Rectal smooth muscle tissue (tissue), 1 donor: Measurements from ENCODE around the gene IRGM.
"Not testable (repeated sequence)": the region's sequence is repeated elsewhere in the genome, so short reads cannot be mapped to it uniquely, and the experiment has no call there.

Source experiments
- H3K27ac ChIP-seq: one replicate; pipeline ENCODE4 v1.7.0; 2013; ENCODE audit warnings: low read depth, low read length, inconsistent platforms
- H3K27me3 ChIP-seq: one replicate; pipeline ENCODE4 v1.7.0; 2013; ENCODE audit warnings: low read length; ENCODE audit not compliant: control insufficient read depth, insufficient read depth
- H3K36me3 ChIP-seq: one replicate; pipeline ENCODE4 v1.7.0; 2013; ENCODE audit warnings: low read length; ENCODE audit not compliant: control insufficient read depth, insufficient read depth
- H3K4me1 ChIP-seq: one replicate; pipeline ENCODE4 v1.7.0; 2013; ENCODE audit warnings: low read length; ENCODE audit not compliant: control insufficient read depth, insufficient read depth
- H3K4me3 ChIP-seq: one replicate; pipeline ENCODE4 v1.7.0; 2013; ENCODE audit warnings: low read length
- H3K9ac ChIP-seq: one replicate; pipeline ENCODE4 v1.7.0; 2013; ENCODE audit warnings: low read length

Gene IRGM

DNA sequence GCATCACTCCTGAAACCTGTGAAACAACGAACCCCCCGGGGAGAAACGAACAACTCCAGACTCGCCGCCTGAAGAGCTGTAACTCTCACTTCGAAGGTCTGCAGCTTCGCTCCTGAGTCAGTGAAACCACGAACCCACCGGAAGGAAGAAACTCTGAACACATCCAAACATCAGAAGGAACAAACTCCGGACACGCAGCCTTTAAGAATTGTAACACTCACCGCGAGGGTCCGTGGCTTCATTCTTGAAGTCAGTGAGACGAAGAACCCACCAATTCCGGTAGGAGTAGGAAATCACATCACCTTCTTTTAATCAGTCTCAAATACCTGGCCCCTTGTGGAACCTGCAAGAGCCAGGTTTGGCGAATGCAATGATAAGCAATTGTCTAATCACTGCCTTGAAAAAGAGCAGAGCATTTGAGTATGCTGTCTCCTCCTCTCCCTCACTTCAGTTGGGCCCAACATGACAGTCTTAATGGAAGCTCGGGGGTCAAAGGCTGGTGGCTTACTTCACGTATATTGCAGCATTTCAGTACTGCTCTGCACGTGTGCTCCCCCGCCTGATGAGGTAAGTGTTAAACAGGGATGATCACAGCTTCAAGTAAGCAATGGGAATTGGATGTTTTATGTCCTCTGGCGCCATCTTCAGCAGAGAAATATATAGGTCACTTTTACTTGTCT lies 473 bp downstream of the IRGM start:
- Histone ChIP-seq H3K4me3 (no peak overlapping the region), H3K9ac (no peak overlapping the region), H3K36me3 (no peaks in the 10 kb centered on the region), H3K27me3 (no peaks in the 10 kb centered on the region), H3K27ac (no peak overlapping the region), H3K4me1 (peaks cover 3% of the 10 kb centered on the region)

DNA sequence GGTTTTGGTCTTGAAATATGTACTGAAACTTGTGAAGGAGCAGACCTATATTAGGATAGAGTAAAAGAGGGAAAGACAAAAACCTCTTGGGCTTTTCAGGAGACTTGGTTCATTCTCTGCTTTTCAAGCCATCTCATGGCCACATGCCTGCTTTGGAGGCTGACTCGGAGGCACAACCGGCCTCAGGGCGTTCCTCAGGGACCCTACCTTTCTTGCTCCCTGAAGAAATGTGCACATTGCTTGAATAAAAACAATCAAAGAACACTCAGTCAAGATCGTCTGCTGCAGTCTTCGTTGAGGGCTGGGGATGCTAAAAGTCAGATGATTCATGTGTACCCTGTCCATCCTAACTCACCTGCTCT lies 994 bp downstream of the IRGM start:
- H3K9ac ChIP-seq: no peak overlapping the region

DNA sequence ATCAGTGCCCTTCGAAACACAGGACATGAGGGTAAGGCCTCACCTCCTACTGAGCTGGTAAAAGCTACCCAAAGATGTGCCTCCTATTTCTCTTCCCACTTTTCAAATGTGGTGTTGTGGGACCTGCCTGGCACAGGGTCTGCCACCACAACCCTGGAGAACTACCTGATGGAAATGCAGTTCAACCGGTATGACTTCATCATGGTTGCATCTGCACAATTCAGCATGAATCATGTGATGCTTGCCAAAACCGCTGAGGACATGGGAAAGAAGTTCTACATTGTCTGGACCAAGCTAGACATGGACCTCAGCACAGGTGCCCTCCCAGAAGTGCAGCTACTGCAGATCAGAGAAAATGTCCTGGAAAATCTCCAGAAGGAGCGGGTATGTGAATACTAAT lies 1.9 kb downstream of the IRGM start:
- Histone ChIP-seq H3K9ac (no peak overlapping the region), H3K4me1 (peaks cover 3% of the 10 kb centered on the region), H3K27ac (no peak overlapping the region), H3K27me3 (no peaks in the 10 kb centered on the region), H3K4me3 (no peak overlapping the region), H3K36me3 (no peaks in the 10 kb centered on the region)

More for the DNA sequence above, 994 bp downstream of the IRGM start:
- no peak overlapping the region for H3K27ac ChIP-seq
- H3K36me3 ChIP-seq: no peaks in the 10 kb centered on the region
- no peaks in the 10 kb centered on the region for H3K27me3 ChIP-seq
- peaks cover 3% of the 10 kb centered on the region for H3K4me1 ChIP-seq
- no peak overlapping the region for H3K4me3 ChIP-seq

DNA sequence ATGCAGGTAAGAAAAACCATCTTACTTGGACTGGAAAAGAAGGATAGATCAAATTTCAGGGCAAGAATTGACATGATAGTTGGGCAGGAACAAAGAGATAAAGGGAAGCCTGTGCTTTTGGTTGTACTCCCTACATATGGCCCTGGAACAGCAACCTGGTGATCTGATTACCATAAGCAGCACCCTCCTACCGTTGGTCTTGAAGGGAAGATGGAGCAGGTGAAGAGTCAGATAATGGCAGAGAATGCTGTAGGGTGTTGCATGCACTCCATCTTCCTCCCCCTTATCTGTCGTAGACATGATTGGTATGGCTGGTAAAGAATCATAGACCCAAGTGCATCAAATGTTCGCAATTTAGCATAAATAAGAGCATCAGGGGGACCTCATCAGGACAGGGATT lies 4.7 kb downstream of the IRGM start:
- Histone ChIP-seq H3K4me1 (peaks cover 3% of the 10 kb centered on the region), H3K9ac (no peak overlapping the region), H3K36me3 (no peaks in the 10 kb centered on the region), H3K27me3 (no peaks in the 10 kb centered on the region), H3K27ac (no peak overlapping the region), H3K4me3 (no peak overlapping the region)

DNA sequence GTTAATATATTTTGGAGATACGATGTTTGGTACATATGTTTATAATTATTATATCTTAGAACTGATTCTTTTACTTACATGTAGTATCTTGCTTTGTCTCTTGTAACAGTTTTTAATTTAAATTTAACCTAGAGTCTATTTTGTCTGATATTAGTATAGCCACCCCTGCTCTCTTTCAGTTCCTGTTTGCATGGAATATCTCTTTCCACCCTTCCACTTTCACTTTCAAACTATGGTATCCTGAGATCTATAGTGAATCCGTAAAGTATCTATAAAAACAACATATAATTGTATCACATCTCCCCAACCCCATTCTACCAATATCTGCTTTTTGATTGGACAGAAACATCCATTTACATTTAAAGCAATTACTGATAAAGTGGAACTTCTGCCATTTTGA lies 7.2 kb downstream of the IRGM start:
- Histone ChIP-seq H3K4me3 (no peak overlapping the region), H3K27me3 (no peaks in the 10 kb centered on the region), H3K36me3 (no peaks in the 10 kb centered on the region), H3K27ac (no peak overlapping the region), H3K4me1 (no peaks in the 10 kb centered on the region), H3K9ac (no peak overlapping the region)

DNA sequence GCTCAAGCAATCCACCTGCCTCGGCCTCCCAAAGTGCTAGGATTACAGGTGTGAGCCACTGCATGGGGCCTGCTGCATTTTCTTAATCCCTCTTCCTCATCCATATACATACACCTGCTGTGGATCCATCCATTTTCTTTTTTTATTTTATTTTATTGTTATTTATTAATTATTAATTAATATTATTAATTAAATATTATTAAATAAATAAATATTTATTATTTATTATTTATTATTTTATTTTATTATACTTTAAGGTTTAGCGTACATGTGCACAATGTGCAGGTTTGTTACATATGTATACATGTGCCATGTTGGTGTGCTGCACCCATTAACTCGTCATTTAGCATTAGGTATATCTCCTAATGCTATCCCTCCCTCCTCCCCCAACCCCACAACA lies 10.4 kb downstream of the IRGM start:
- H3K9ac ChIP-seq, H3K36me3 ChIP-seq, H3K4me3 ChIP-seq, H3K27me3 ChIP-seq, H3K27ac ChIP-seq, H3K4me1 ChIP-seq: not testable (repeated sequence)

DNA sequence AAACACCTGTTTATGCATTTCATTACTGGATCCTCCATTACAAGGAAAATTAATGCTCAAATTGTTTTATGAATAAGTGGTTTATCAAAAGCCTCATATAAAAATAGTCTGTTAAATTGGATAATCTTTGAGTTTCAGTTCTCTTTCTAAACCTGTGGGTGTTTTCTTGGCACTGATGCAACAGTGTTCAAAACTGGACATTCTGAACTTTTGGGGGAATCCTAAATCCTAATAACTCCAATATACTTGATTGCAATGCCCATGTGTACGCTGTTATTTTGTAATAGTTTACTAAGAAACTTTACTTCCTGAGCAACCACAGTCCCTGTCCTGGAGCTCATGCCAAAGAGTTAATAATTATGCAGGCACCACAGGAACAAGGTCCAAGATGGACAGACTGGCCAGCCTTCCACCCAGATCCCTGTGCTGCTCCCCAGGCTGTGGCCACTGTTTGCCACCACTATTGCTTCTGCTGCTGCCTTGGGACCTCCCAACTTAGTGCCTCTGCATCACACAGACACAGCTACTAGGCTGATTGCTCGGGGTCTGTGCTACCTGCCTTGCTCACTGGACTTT lies 14.0 kb downstream of the IRGM start:
- H3K27ac ChIP-seq: no peak overlapping the region
- no peak overlapping the region for H3K4me3 ChIP-seq
- no peak overlapping the region for H3K9ac ChIP-seq
- H3K4me1 ChIP-seq: no peaks in the 10 kb centered on the region
- no peaks in the 10 kb centered on the region for H3K36me3 ChIP-seq
- no peaks in the 10 kb centered on the region for H3K27me3 ChIP-seq

DNA sequence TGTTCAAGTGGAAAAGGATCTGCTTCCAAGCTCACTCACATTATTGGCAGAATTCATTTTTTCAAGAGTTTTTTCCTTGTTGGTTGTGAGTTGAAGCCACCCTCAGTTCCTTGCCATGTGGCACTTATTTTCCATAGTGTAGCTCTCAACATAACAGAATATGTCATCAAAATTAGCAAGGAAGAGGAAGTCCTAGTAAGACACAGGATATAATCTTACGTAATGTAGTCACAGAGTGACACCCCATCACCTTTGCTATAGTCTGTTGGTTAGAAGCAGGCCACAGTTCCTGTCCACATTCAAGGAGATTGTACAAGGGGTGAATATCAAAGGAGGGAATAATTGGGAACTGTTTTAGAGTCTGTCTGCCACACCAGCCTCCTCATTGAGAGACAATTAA lies 15.7 kb downstream of the IRGM start:
- Histone ChIP-seq H3K9ac (no peak overlapping the region), H3K4me3 (no peak overlapping the region), H3K27ac (no peak overlapping the region), H3K4me1 (no peaks in the 10 kb centered on the region), H3K36me3 (no peaks in the 10 kb centered on the region), H3K27me3 (no peaks in the 10 kb centered on the region)

DNA sequence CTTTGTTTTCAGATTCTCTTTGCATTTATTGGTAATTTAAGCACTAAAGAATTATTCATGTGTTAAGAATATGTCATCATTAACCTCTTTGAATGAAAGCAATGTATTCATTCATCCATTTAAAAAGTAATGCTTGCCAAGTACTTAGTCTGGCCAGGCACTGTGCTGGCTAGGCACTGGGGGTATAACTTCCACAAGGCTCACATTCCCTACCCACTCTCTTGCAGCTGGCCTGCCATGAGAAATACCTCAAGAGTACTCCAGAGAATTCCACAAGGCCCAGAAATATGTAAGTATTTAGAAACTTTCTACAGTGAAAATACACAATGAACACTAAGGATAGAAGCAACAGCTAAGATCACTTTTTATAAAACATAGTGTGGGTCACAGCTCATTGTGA lies 33.0 kb downstream of the IRGM start:
- no peaks in the 10 kb centered on the region for H3K4me1 ChIP-seq
- no peaks in the 10 kb centered on the region for H3K36me3 ChIP-seq
- H3K27me3 ChIP-seq: no peaks in the 10 kb centered on the region
- H3K4me3 ChIP-seq: no peak overlapping the region
- no peak overlapping the region for H3K27ac ChIP-seq
- no peak overlapping the region for H3K9ac ChIP-seq

DNA sequence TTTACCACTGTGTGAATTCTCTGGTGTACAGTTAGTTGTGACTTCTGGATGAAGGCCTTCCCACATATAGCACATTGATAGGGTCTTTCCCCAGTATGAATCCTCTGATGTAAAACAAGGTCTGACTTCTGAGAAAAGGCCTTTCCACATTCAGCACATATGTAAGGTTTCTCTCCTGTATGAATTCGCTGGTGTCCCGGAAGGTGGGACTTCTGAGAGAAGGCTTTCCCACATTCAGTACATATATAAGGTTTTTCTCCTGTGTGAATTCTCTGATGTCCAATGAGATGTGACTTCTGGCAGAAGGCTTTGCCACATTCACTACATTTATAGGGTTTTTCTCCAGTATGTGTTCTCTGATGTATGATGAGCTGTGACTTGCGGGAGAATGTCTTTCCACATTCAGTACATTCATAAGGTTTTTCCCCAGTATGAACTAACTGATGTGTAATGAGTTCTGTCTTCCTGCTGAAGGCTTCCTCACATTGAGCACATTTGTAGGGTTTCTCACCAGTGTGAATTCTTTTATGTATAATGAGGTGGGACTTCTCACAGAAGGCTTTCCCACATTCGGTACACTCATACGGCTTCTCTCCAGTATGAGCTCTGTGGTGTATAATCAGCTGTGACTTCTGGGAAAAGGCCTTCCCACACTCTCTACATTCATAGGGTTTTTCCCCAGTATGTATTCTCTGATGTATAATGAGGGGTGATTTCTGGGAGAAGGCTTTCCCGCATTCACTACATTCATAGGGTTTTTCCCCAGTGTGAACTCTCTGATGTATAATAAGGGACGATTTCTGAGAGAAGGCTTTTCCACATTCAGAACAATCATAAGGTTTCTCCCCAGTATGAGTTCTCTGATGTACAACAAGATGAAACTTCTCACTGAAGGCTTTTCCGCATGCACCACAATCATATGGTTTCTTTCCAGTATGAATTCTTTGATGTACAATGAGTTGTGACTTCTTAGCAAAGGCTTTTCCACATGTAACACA lies 49.4 kb downstream of the IRGM start:
- no peaks in the 10 kb centered on the region for H3K4me1 ChIP-seq
- no peaks in the 10 kb centered on the region for H3K36me3 ChIP-seq
- no peak overlapping the region for H3K4me3 ChIP-seq
- no peaks in the 10 kb centered on the region for H3K27me3 ChIP-seq
- no peak overlapping the region for H3K27ac ChIP-seq
- no peak overlapping the region for H3K9ac ChIP-seq
